Endothelial cell of umbilical vein (primary cell): ENCODE data around the gene INPP5A.

Experiments used
- CTCF ChIP-seq, 2 donors: IDR thresholded peaks; 1 replicate in 1 of 2; 2 replicates in 1 of 2; pipeline ENCODE4 v1.5.1; 2011; ENCODE audit warnings: low read length in 2 of 2, mild to moderate bottlenecking in 2 of 2, moderate library complexity in 2 of 2, control low read depth in 1 of 2, inconsistent platforms in 1 of 2, low read depth in 1 of 2; ENCODE audit not compliant: insufficient read depth in 1 of 2; ENCODE audit errors: extremely low read depth in 1 of 2
- EZH2 ChIP-seq: IDR thresholded peaks from 2 replicates; pipeline ENCODE4 v1.6.1; 2012; ENCODE audit warnings: borderline replicate concordance, low read depth, mild to moderate bottlenecking, moderate library complexity, low read length, inconsistent platforms; ENCODE audit not compliant: severe bottlenecking
- FOS ChIP-seq: IDR thresholded peaks from 2 replicates; pipeline ENCODE4 v1.6.1; 2011; ENCODE audit warnings: mild to moderate bottlenecking, low read length, moderate library complexity, borderline replicate concordance; ENCODE audit not compliant: insufficient read depth
- JUN ChIP-seq: IDR thresholded peaks from 2 replicates; pipeline ENCODE4 v1.6.1; 2011; ENCODE audit warnings: borderline replicate concordance, low read depth; ENCODE audit not compliant: insufficient read length, insufficient read depth
- MAX ChIP-seq: IDR thresholded peaks from 2 replicates; pipeline ENCODE4 v1.6.1; 2011; ENCODE audit not compliant: insufficient read depth, insufficient read length
- POLR2A ChIP-seq: IDR thresholded peaks from 2 replicates; pipeline ENCODE4 v1.6.1; 2012; ENCODE audit warnings: low read depth, mild to moderate bottlenecking, control low read depth, low read length
- POLR2AphosphoS5 ChIP-seq: IDR thresholded peaks from 2 replicates; pipeline ENCODE4 v1.6.1; 2012; ENCODE audit warnings: low read depth, mild to moderate bottlenecking, control low read depth, low read length, moderate library complexity; ENCODE audit not compliant: insufficient read depth

- no peak for TF ChIP-seq CTCF (IDR thresholded peaks at IDR 0.05; ENCODE audit: extremely low read depth in 1 of 2, insufficient read depth in 1 of 2, low read depth in 1 of 2, low read length in 2 of 2)
- TF ChIP-seq POLR2AphosphoS5 = no peak
- TF ChIP-seq POLR2A = no peak
- TF ChIP-seq JUN = no peak
- no peak for TF ChIP-seq EZH2
- no peak for TF ChIP-seq FOS
- TF ChIP-seq MAX = no peak
Measured at GRCh38 chr10:132810141-132810806, 272.7 kb downstream of the INPP5A start.
